ENCODE data around the gene SPRR1A.

The SPRR1A gene

GRCh38 chr1:152960452-152961044, 23.3 kb upstream of the SPRR1A start:
- TF ChIP-seq EZH2 (optimal IDR thresholded peaks at IDR 0.05; ENCODE audit: low read depth, low read length) (no peak), EZH2phosphoT487 (IDR thresholded peaks at IDR 0.05; ENCODE audit: low read length) (no peak), CTCF (IDR thresholded peaks at IDR 0.05; ENCODE audit: low read length) (peak; percentile 17; the same call in 1 of the 2 replicates)
- H3K79me2 ChIP-seq (ENCODE audit: low read length): no peaks in the 10 kb centered on the region
- no peaks in the 10 kb centered on the region for H3K36me3 ChIP-seq (replicated peaks; ENCODE audit: insufficient read depth, low read length)
- DNase-seq: no peak
- no peaks in the 10 kb centered on the region for H3K9me2 ChIP-seq (replicated peaks; ENCODE audit: insufficient read depth, low read length)
- no peaks in the 10 kb centered on the region for H4K20me1 ChIP-seq (ENCODE audit: insufficient read depth, low read length)
- H3K27ac ChIP-seq (ENCODE audit: low read length): no peak overlapping the region
- H3F3A ChIP-seq (ENCODE audit: insufficient read depth, low read length): no peaks in the 10 kb centered on the region
- no peaks in the 10 kb centered on the region for H3K4me1 ChIP-seq (ENCODE audit: low read length)
- no peak overlapping the region for H2AFZ ChIP-seq (ENCODE audit: low read length)
- no peak overlapping the region for H3K4me2 ChIP-seq (ENCODE audit: low read depth, low read length)
- no peaks in the 10 kb centered on the region for H3K9me3 ChIP-seq (replicated peaks; ENCODE audit: insufficient read depth, low read length)
- no peaks in the 10 kb centered on the region for H3K27me3 ChIP-seq (replicated peaks; ENCODE audit: insufficient read depth, low read length)
- H3K4me3 ChIP-seq (ENCODE audit: low read length): no peak overlapping the region
- no peak overlapping the region for H3K9ac ChIP-seq (ENCODE audit: low read length)

GRCh38 chr1:152961226-152961891, 22.5 kb upstream of the SPRR1A start:
- no peak overlapping the region for H3K27ac ChIP-seq (ENCODE audit: low read length)
- no peaks in the 10 kb centered on the region for H3K27me3 ChIP-seq (replicated peaks; ENCODE audit: insufficient read depth, low read length)
- no peak overlapping the region for H3K9ac ChIP-seq (ENCODE audit: low read length)
- H3K4me1 ChIP-seq (ENCODE audit: low read length): no peaks in the 10 kb centered on the region
- no peaks in the 10 kb centered on the region for H3K36me3 ChIP-seq (replicated peaks; ENCODE audit: insufficient read depth, low read length)
- no peaks in the 10 kb centered on the region for H3K79me2 ChIP-seq (ENCODE audit: low read length)
- H3K4me3 ChIP-seq (ENCODE audit: low read length): no peak overlapping the region
- H3F3A ChIP-seq (ENCODE audit: insufficient read depth, low read length): no peaks in the 10 kb centered on the region
- no peaks in the 10 kb centered on the region for H3K9me2 ChIP-seq (replicated peaks; ENCODE audit: insufficient read depth, low read length)
- DNase-seq: no peak
- H4K20me1 ChIP-seq (ENCODE audit: insufficient read depth, low read length): no peaks in the 10 kb centered on the region
- TF ChIP-seq EZH2phosphoT487 (IDR thresholded peaks at IDR 0.05; ENCODE audit: low read length): no peak
- no peak for TF ChIP-seq EZH2 (optimal IDR thresholded peaks at IDR 0.05; ENCODE audit: low read depth, low read length)
- no peak for TF ChIP-seq CTCF (IDR thresholded peaks at IDR 0.05; ENCODE audit: low read length)
- no peaks in the 10 kb centered on the region for H3K9me3 ChIP-seq (replicated peaks; ENCODE audit: insufficient read depth, low read length)
- no peak overlapping the region for H2AFZ ChIP-seq (ENCODE audit: low read length)
- no peak overlapping the region for H3K4me2 ChIP-seq (ENCODE audit: low read depth, low read length)

GRCh38 chr1:152962876-152963415, 20.9 kb upstream of the SPRR1A start:
- Histone ChIP-seq H3F3A (ENCODE audit: insufficient read depth, low read length) (no peaks in the 10 kb centered on the region), H3K27me3 (replicated peaks; ENCODE audit: insufficient read depth, low read length) (no peaks in the 10 kb centered on the region), H3K9ac (ENCODE audit: low read length) (no peak overlapping the region), H3K9me3 (replicated peaks; ENCODE audit: insufficient read depth, low read length) (no peaks in the 10 kb centered on the region), H3K4me1 (ENCODE audit: low read length) (0 out of 2 replicates have a peak, but pooled peaks cover 3% of the 10 kb centered on the region), H3K4me2 (ENCODE audit: low read depth, low read length) (no peak overlapping the region), H4K20me1 (ENCODE audit: insufficient read depth, low read length) (no peaks in the 10 kb centered on the region), H3K27ac (ENCODE audit: low read length) (no peak overlapping the region), H3K9me2 (replicated peaks; ENCODE audit: insufficient read depth, low read length) (no peaks in the 10 kb centered on the region), H3K36me3 (replicated peaks; ENCODE audit: insufficient read depth, low read length) (no peaks in the 10 kb centered on the region), H3K4me3 (ENCODE audit: low read length) (no peak overlapping the region), H2AFZ (ENCODE audit: low read length) (no peak overlapping the region), H3K79me2 (ENCODE audit: low read length) (no peaks in the 10 kb centered on the region)
- TF ChIP-seq CTCF (IDR thresholded peaks at IDR 0.05; ENCODE audit: low read length) (no peak), EZH2phosphoT487 (IDR thresholded peaks at IDR 0.05; ENCODE audit: low read length) (no peak), EZH2 (optimal IDR thresholded peaks at IDR 0.05; ENCODE audit: low read depth, low read length) (no peak)
- no peak for DNase-seq
